ENCODE results near the gene SPRY4. TPM values are rescaled to one million over a fixed set of nuclear protein-coding genes. Genes with fewer than 3 reads are reported as not detected.

SPRY4 gene
- total and polyA plus RNA-seq, 2 of the 8 experiments (the other 6 are each of a cell fraction or from before 2014, with no cell fraction given): 59.1 to 113 TPM

- TF ChIP-seq POLR2AphosphoS5 (IDR thresholded peaks at IDR 0.05; ENCODE audit: low read depth, low read length): no peak
- TF ChIP-seq CTBP2 (IDR thresholded peaks at IDR 0.05; ENCODE audit: borderline replicate concordance, insufficient read depth, insufficient read length, low read length): no peak
- no peak for TF ChIP-seq SP2 (IDR thresholded peaks at IDR 0.05; ENCODE audit: low read length)
Measured at GRCh38 chr5:142306077-142306502, 18.7 kb downstream of the SPRY4 start (continued).

All from H1 (cell line).